Activated CD8-positive, alpha-beta memory T cell treated with anti-CD3 and anti-CD28 coated beads, Interleukin-2, amount 50 U/mL, for 1 hour (primary cell): Measurements from ENCODE around the gene CDX2.

Source experiments
- DNase-seq: peaks from one replicate; pipeline ENCODE4 v3.0.0-alpha.2; 2020; ENCODE audit errors: extremely low read depth

CDX2 gene

DNA sequence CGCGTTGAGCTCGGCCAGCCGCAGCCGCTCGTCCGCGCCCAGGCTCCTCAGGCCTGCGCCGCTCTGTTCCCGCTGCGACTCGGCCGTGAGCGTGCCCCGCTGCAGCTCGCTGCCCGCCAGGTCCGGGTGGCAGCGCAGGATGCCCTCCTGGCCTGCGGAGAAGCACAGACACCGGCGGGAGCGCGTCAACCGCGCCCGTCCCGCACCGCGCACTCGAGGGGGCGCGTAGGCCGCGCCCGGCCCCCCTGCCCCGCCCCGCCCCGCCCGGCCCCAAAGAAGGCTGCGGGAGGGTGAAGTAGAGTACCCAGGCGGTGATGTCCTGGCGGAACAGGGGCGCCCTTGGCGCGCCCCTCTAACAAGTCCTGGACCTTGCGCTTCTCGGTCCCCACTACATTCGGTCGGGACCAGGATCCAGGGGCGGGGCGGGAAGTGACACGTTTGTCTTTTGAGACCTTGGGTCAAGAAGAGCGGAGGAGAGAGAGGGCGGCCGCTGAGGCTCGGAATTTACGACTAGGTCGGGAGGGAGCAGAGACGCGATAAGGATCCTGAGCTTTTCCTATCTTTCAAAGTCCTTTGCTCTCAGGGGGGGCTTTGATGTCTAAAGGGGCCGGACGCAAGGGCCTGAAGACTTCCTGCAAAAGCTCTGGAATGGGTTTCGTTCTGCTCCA lies 9.3 kb upstream of the CDX2 start:
- no peak for DNase-seq

DNA sequence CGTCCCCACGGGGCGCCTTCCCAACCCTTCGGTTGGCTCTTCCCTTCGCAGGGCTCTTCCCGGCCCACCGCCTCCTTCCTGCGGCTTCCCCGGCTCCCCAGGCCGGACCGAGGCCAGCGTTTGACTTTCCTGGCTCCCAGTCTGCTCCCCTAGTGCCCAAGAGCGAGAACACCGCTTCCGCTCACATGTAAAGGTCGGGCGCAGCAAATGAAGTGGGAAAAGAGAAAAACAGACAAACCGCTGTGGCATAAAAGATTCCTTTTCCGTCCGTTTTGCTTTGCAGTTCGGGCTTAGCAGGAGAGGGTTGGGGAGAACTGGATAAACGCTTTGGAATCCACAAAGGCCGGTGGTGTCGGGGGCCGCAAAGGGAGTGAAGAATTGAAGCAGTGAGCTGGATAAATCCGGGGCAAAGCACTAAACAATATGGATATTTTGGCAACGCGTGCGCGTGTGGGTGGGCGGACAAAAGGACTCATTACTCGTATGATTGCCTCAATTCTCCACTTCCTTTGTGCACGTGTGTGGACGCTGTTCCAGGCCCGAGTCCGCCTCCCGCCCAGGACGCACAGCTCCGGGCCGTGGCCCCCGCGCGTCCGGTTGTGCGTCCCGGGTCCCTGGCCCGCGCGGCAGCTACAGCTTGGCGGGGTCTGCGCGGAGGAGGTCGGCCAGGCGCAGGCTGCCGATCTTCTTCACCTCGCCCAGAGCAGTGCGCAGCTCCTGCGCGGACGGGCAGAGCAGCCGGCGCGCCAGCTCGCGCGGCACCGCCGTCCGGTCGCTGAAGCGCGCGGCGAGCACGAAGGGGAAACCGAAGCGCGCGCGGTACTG lies 8.6 kb upstream of the CDX2 start:
- no peak for DNase-seq

DNA sequence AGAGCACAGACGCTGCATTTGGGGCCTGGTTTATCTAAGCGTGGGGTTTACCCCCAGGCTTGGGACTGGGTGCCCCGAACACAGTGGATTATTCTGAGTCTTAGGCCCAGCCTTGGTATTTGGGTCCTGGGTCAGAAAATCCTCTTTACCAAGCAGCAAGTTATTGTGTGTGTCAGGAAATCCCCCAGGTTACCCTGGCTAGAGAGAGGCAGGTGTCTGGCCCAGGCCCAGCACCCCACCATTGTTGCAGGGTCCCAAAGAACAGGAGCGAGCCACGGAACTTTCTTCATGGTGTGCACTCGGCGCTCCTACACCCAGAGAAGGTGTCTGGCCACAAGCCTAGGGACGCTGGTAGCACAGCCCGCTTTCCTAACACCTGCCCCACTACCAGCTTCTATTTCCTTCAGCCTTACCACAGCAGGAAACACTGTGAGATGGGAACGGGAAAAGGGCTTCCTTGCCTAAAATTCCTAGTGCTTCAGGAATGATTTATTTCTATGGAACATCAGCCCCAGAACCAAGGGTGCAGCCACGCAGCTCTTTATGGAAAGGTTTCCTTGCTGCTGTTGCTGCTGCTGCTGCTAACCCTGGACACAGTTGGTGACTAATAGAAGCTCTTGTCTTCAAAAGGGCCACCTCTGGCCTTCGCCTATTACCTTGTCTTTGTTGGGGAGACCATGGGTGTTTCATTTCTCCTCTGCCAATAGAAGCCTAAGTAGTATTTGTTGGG lies 7.4 kb upstream of the CDX2 start:
- DNase-seq, result no peak

DNA sequence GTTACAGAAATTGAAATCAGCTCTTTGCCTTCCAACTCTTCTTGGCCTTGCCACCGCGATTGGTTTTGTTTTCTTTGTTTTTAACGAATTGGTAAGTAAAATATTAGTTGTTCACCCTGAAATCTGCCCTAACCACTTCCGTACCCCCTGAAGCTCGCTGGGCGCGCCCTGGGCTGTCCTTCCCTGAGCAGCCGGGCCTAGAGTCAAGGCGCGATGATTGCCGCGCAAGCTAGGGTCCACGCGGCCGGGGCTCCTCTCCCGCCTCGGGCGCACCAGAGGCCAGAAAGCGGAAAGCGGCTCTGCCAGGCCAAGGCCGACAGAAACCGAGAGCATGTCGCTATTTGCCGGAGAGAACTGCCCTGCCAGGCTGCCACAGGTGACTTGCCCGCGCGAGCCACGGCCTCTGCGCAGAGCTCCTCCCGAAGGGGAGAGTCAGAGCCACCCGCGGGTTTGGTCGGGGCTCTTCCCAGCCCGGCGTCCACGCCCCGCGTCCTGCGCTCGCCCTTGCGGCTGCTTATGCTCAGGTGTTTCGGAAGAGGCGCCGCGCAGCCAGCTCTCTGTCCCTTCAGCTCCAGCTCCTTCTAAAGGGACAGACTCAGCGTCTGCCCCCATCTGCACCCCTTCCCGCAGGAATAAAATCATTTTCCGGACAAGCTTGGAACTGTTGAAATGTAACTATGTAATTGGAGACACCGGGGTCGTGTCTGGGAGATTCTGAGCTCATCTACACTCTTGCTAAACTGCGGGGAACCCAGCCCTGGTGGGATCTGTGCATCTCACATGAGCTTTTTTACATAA lies 6.6 kb upstream of the CDX2 start:
- DNase-seq, result no peak

DNA sequence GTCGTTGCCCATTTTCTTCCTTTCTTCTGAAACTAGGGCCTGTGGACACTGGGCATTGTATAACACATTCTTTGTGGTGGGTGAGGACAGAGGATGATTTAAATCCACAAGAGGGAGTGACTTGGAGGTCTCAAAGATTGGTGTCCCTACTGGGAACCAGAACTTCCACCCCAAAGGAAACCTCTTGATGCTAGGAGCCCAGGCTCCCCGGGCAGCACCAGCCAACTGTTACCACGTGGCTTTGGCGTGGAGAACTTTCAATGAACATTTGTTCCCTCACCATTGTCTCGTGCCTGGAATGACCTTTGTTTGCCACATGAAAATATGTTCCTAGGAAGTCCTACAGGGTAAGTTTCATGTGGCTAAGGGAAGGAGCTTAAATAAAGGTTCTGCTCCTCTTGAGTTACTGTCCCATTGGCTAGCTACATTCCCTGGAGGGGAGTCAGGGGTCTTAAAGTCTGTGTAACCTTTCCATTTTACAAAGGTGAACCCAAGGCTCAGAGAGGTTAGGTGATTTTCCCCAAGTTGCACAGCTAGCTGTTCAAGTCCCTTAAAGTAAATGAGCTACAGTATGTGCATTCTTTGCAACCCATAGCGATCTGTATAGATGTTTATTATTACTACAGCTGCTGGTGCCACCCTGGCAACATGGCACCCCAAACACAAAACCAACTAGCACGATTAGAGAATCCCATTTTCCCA lies 5.0 kb upstream of the CDX2 start:
- no peak for DNase-seq

DNA sequence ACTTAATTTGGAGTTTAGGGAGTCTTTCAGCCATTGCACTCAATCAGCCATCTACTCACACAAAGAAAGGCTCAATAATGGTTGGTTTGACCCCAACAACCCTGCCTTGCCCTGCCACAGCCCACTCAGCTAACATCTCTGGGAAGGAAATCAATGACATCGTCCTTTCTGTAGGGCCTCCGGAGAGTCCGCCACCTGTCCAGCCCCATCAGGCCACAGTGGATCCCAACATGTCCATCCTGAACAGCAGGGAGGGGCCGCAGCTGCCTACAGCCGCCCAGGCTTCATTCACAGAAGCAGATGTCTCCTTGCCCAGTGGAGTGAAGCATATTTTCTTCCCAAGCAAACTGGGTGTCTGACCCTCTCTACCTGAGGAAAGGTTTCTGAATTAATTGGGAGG lies 4.2 kb upstream of the CDX2 start:
- DNase-seq, result no peak

DNA sequence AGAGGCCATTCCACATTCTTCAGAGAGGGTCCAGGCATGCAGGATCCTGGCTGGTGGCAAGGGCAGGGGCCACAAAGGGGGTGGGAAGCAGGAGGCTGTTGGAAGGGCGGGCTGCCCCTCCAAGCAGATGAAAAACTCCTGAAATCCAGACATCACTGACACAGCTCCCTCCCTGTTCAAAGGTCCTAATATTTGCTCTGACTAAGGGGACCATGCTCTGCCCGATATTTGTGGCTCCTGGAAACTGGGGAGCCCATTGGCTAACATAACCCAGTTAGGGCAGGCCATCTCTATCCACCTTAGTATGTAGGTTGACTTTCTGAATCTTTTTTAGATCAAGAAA lies 3.3 kb upstream of the CDX2 start:
- DNase-seq, result no peak

DNA sequence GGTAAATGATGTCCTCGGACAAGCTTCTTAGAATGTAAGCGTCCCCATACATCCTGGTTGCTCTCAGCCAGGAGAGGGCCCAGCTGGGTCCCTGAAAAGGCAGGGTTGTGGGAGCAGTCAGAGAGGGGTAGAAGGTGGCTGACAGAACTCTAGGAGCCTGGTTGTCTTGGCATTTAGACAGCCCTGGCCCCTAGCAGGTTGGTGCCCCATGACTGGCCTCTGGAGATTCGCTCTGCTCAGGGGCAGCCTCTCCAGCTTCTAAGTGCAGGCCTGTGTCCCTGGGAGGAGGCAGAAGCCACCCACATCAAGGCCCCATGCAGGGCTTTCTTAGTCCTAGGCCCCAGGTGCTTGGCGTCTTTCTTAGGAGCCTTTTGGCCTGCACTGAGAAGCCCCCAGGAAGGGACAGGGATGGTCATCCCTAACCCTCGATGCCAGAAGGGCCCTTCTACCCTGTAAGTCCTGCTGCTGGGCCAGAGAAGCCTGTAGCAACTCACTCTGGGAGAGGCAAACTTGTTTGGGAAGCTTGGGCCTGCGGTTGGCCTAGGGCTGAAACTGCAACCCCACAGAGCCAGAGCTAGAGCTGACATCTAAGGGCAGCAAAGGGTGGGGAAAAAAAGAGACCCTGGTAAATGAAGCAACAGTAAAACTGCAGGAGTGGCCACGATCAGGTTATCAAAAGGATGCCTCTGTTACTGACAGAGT lies 2.8 kb upstream of the CDX2 start:
- no peak for DNase-seq

DNA sequence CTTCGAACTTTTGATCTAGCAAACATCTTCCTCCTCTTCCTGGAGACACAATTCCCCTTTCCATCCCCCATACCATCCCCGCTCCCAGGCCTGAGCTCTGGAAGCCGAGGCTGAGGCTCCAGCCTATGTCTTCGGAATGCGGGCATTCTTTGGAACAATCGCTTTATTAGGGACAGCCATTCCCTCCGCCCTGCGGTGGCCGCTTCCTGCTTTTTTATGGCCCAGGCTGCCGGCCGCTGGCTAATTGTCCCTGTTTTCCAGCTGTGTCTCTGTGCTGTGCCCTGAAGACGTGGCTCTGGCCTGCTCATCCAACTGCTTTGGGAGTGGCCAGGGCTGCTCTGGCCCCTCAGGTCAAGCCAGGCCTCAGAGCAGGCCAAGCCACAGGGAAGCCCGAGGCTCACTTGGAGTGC lies 2.1 kb upstream of the CDX2 start:
- no peak for DNase-seq

DNA sequence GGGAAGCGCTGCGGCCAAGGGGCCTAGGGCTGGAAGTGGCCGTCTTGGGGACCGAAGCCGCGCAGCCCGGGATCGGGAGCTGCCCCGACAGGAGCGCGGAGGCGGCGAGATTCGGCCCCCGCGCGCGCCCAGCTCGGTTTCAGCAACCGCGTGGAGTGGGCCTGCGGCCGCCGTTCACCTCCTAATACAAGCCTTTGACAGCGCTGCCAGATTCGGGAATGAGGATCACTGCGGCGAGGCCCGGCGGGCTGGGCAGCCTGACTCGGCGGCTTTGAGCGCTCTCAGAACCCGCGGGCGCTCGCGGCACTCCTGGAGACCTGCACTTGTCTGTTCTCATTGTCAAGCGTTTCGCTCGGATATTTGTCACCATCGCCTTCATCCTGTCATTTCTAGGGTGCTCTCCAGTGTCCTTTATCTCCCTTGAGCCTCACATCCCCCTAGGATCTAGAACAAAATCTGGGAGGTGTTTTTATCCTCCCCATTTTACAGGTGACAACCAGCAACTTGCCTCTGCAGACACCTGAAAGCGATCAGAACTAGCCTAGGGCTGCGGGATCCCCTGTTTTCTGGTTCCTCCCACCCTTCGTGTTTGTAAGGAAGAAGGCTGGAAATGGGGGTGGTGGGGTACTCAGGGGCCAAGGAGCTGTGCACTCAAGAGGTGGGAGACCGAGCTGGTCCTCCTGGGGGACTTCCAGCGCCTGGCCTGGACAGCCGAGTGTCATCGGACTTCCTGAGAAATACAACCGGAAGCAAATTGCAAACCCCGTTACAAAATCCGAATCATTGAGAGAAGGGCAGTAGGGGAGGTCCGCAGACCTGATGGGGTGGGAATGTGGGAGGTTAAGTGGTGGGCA lies 1.5 kb upstream of the CDX2 start:
- no peak for DNase-seq

DNA sequence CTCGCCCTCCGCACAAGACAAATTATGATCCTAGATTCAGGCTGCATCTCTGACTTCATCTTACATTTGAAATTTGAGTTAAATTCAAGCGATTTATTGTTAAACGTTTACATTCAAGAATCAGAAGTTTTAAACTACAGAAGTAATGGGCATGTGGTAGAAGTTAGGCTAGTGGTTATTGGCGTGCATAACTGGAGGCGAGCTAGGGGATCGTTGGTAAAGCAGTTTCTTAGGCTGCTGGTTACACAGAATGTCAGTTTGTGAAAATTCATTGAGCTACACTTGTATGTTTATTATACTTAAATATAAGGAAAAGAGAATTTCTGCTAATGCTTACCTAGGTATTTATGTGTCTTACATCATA lies 733 bp upstream of the CDX2 start:
- no peak for DNase-seq

DNA sequence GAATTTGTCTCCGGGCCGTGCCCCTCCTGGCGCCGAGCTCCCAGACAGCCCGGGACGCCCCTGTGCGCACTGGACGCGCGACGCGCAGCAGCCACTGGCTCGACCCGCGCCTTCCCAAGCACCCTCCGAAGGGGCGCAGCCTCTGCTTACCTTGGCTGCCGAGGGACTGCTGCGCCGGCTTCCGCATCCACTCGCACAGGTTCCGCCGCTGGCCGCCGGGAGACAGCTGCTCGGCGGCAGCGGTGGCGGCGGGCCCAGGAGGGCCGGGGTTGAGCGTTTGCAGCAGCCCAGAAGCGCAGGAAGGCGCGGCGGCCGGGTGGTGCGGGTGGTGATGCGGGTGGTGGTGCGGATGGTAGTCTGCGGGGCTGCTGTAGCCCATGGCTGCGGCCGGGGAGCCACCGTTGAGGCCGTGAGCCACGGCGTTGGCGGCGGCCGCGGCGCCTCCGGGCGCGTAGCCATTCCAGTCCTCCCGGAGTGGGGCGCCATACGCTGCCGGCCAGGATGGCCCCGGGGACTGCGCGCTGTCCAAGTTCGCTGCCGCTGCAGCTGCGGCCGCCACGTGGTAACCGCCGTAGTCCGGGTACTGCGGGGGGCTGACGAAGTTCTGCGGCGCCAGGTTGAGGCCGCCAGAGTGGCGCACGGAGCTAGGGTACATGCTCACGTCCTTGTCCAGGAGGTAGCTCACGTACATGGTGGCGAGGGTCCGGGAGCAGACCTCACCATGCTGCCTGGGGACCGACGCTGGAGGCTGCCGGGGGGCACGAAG lies 616 bp downstream of the CDX2 start:
- no peak for DNase-seq

DNA sequence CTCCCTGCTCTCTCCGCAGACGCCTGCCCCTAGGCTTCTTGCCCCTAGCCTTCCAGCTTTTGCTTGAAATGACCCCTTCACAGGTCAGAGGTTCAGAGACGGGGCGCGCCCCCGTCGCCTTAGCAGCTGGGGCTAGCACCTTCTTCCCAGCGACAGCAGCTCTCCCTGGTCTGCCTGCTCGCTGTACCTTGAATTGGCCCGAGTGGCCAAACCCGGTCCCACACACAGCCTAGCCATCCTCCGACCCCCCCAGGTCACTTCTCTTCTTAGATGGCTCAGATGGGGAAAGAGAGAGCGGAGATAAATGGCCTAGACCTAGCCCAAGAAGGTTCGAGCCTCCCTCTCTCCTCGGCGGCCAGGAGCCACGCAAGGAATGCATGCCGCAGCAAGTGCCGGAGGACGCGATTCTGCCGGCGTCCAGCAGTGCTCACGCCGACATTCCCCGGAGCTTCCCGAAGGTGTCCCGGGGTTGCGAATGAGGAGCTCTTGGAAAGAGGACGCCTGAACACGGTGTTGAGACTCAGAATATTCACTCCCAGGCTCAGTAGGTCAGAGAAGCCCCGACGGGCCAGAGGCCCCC lies 1.3 kb downstream of the CDX2 start:
- no peak for DNase-seq

DNA sequence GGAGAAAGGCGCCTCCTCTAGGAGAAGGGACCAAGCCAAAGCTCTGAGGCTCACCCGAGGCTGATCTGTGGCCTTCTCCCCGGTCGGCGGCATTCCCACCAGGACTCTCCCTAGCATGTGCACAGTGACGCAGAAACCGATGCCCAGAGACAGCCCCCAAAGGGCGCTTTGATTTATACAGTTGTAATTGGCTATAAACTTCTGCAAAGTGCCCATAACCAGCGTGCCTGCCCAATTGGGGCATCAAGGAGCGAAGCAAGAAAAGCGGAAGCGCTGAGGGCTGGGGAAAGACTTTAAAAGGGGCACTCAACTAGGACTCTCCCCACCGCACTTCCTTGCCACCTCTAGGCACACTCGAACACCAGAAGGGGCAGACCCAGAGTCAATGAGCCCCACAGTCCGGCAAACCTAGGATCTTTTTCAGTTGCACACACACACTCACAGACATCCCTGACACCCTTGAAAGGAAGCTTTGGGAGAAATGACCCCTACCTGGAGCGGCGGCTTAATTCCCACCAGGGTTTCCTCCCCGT lies 1.8 kb downstream of the CDX2 start:
- no peak for DNase-seq

DNA sequence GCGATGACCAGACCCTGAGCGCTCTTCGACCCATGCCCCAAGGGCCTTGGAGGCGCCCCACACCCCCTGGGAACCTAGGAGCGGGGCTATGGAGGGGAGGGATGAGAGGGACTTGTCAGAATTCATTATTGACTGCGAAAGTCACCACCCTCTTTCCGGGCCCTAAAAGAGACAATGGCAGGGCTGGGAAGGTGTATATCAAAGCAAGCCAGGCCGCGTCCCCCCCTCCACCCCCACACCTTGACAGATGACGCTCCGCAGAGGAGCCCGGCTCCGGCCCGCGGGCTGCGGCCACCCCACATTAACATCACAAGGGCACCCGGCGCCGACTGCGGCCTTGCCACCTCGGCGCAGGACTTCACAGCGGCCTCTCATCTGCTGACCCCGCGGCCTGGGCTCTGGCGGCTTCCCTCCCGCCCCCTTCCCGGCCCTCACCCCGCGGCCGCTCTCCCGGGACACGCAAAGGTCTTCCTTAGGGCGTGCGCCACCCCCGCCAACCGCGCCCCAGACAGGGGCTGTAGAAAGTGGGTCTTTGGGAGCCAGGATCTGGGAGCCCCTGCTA lies 2.4 kb downstream of the CDX2 start:
- DNase-seq, result no peak

DNA sequence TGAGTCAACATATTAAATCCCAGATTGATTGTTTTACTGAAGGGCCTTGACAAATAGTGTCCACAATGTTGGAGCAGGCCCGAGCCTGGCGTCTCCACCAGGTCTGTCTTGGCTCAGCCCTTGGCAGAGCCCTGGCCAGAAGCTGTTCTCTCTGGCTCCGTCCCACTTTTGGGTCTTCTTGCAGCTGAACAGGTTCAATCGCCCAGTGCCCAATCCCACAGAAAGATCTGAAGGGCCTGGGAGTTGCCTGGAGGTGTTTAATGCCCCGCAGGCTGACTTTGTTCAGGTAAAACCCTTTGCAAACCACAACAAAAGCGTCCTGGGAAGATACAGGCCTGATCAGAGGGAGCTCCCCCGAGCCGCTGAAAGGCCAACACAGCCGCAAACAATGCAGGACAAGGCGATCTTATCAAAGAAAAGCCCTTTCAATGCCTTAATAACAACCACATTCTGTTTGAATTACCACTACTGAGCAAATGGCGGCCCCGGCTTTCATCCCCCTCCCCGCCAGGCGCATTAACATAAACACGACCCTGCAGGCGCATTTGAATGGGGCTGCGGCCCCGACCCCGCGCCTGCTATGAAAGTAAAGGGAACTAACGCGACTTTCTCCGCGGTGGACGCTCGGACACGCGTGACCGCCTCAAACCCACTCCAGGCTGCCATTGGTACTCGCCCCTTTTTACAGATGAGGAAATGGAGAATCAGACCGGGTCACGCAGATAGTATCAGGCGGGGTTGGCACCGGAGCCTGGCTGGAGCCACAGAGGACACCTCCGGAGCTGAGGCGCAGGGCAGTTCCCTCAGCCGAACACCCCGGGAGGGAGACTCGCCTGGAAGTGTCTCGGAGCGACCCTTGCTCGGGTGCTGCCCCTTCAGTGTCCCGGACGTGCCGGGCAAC lies 3.1 kb downstream of the CDX2 start:
- DNase-seq, result no peak

DNA sequence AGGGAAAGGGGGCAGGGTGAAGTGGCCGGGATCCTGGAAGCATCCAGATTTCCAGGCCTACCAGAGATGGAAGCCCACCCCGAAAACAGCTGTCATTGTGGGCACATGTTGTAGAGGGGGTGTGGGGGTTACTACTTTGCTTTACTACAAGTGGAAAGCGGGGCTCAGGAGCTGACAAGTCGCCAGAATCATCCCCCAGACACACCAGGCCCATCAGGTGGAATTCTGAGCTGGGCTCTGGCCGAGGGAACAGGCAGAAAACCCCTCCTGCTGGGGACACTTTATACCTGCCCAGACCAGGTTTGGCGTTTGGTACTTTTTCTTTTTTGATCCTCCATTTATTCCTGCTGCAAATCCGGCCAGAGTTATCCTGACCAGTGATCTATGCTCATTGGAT lies 3.8 kb downstream of the CDX2 start:
- DNase-seq, result no peak
